B cell (primary cell): Measurements from ENCODE around the gene GNB3. TPM values are rescaled to one million over a fixed set of nuclear protein-coding genes. Genes with fewer than 3 reads are reported as not detected.

Source experiments
- ATAC-seq: fragments of 200-7000 bp; cut with Tn5 transposase; one replicate; pipeline ENCODE4 v1.10.0; 2021; ENCODE audit warnings: low read depth, mild to moderate bottlenecking, moderate number of reproducible peaks, moderate library complexity
- CTCF ChIA-PET: fragments of 350-600 bp; sonication (Branson Sonifier 250); formaldehyde crosslinking; loops from one replicate; lab custom pipeline; 2021; ENCODE audit warnings: antibody characterized with exemption, inconsistent platforms; lab: Charles Lee
- POLR2A ChIA-PET: fragments of 350-600 bp; sonication (Branson Sonifier 250); formaldehyde crosslinking; loops from one replicate; lab custom pipeline; 2021; ENCODE audit warnings: antibody characterized with exemption; lab: Charles Lee
- DNase-seq: peaks from one replicate; pipeline ENCODE4 v3.0.0; 2013
- H2AFZ ChIP-seq: 2 replicates; pipeline ENCODE4 v1.6.1; 2012; ENCODE audit warnings: mild to moderate bottlenecking, low read depth, low read length; ENCODE audit not compliant: insufficient read depth, poor library complexity, severe bottlenecking
- H3K27ac ChIP-seq, 2 donors: 1 replicate in 1 of 2; 2 replicates in 1 of 2; pipeline ENCODE4 v1.5.1; 2012 to 2013; ENCODE audit warnings: low read length in 2 of 2, mild to moderate bottlenecking in 2 of 2, moderate library complexity in 1 of 2
- H3K27me3 ChIP-seq, 4 experiments: fragments of 200-600 bp in 1 of 4; sonication (generic) in 1 of 4; replicated peaks in 1 of 4; 1 replicate in 2 of 4; 2 replicates in 2 of 4; pipeline versions ENCODE4 v1.6.1 to v1.7.0; 2013 to 2016; ENCODE audit warnings: low read length in 3 of 4, mild to moderate bottlenecking in 2 of 4, mixed read lengths in 1 of 4, moderate library complexity in 1 of 4; ENCODE audit not compliant: insufficient read depth in 4 of 4, control insufficient read depth in 3 of 4; ENCODE audit errors: control extremely low read depth in 1 of 4
- H3K36me3 ChIP-seq, 2 experiments: replicated peaks in 1 of 2; 1 replicate in 1 of 2; 2 replicates in 1 of 2; pipeline versions ENCODE4 v1.6.1 to v1.7.1; 2013; ENCODE audit warnings: low read length in 1 of 2; ENCODE audit not compliant: insufficient read depth in 2 of 2, control insufficient read depth in 1 of 2; ENCODE audit errors: control extremely low read depth in 1 of 2, extremely low read depth in 1 of 2
- H3K4me1 ChIP-seq, 2 donors: fragments of 200-600 bp in 1 of 2; sonication (generic) in 1 of 2; 1 replicate in 1 of 2; 2 replicates in 1 of 2; pipeline versions ENCODE4 v1.5.1 to v1.6.1; 2013 to 2017; ENCODE audit warnings: low read length in 2 of 2; ENCODE audit not compliant: control insufficient read depth in 2 of 2, insufficient read depth in 2 of 2
- H3K4me2 ChIP-seq: replicated peaks from 2 replicates; pipeline ENCODE3; 2012; ENCODE audit warnings: mild to moderate bottlenecking, low read depth, low read length; ENCODE audit not compliant: poor library complexity, severe bottlenecking
- H3K4me3 ChIP-seq, 5 experiments: fragments of 200-600 bp in 1 of 5; sonication (generic) in 1 of 5; 1 replicate in 3 of 5; 2 replicates in 2 of 5; pipeline versions ENCODE4 v1.5.1 to v1.7.0; 2011 to 2016; ENCODE audit warnings: low read length in 4 of 5, mild to moderate bottlenecking in 4 of 5, low read depth in 2 of 5, control low read depth in 1 of 5, moderate library complexity in 1 of 5; ENCODE audit not compliant: insufficient read depth in 1 of 5; ENCODE audit errors: control extremely low read depth in 1 of 5, extremely low read depth in 1 of 5
- H3K79me2 ChIP-seq: fragments of 200-600 bp; sonication (generic); one replicate; pipeline ENCODE4 v1.6.0; 2016; ENCODE audit warnings: low read length; ENCODE audit not compliant: control insufficient read depth, insufficient read depth
- H3K9ac ChIP-seq: fragments of 200-600 bp; sonication (generic); 2 replicates; pipeline ENCODE4 v1.6.1; 2017; ENCODE audit warnings: mild to moderate bottlenecking, low read length, moderate library complexity
- H3K9me3 ChIP-seq, 3 donors: one replicate each; pipeline versions ENCODE4 v1.6.1 to v1.7.1; 2013; ENCODE audit warnings: low read length in 2 of 3; ENCODE audit not compliant: control insufficient read depth in 2 of 3, insufficient read depth in 1 of 3; ENCODE audit errors: control extremely low read depth in 1 of 3
- H4K20me1 ChIP-seq: 2 replicates; pipeline ENCODE4 v1.6.0; 2012; ENCODE audit warnings: mild to moderate bottlenecking, low read length; ENCODE audit not compliant: insufficient read depth, control insufficient read depth, poor library complexity, severe bottlenecking
- H3K27ac Mint-ChIP-seq: one replicate; pipeline ENCODE4 v1.8.0; 2021; ENCODE audit warnings: mixed read lengths
- H3K27me3 Mint-ChIP-seq: one replicate; pipeline ENCODE4 v1.8.0; 2021; ENCODE audit warnings: mixed read lengths
- H3K4me1 Mint-ChIP-seq: one replicate; pipeline ENCODE4 v1.8.0; 2021; ENCODE audit warnings: mixed read lengths
- H3K4me3 Mint-ChIP-seq: one replicate; pipeline ENCODE4 v1.8.0; 2021; ENCODE audit warnings: mixed read lengths
- H3K9me3 Mint-ChIP-seq: one replicate; pipeline ENCODE4 v1.8.0; 2022; ENCODE audit warnings: mixed read lengths; ENCODE audit not compliant: insufficient read depth
- CTCF ChIP-seq: fragments of 200-600 bp; IDR thresholded peaks from one replicate; pipeline ENCODE4 v1.8.0; 2022; ENCODE audit warnings: antibody characterized with exemption, mild to moderate bottlenecking
- EZH2 ChIP-seq: IDR thresholded peaks from 2 replicates; pipeline ENCODE4 v1.6.1; 2012; ENCODE audit warnings: borderline replicate concordance, low read depth, mild to moderate bottlenecking, moderate library complexity, low read length; ENCODE audit not compliant: insufficient read depth, poor library complexity, severe bottlenecking
- WGBS: methylation state at CpG from one replicate; pipeline ENCODE4 v1.1.5; 2013; ENCODE audit warnings: missing lambda C conversion rate; ENCODE audit not compliant: insufficient coverage; 5-methylcytosine and 5-hydroxymethylcytosine counted together
- intact Hi-C: fragments of 100-400 bp; cut with micrococcal nuclease; formaldehyde crosslinking; loops from one replicate; pipeline ENCODE4 v1.10.0; 2022
- polyA plus RNA-seq: library from polyadenylated mRNA; depleted of rRNA; stranded (reverse); fragments of >200 nt; gene quantifications from 2 replicates; pipeline ENCODE4 v1.2.3, GENCODE V29; 2012
- total RNA-seq, 2 donors: library from RNA; stranded (reverse); fragments of 120-200 nt in 1 of 2; gene quantifications; 1 replicate in 1 of 2; 2 replicates in 1 of 2; pipeline versions ENCODE4 v1.2.3 to v1.2.4, GENCODE V29; 2013 to 2022

The GNB3 gene
- total and polyA plus RNA-seq, 2 donors (not counting 1 experiment from before 2014, with no cell fraction given) = 0.27 to 0.49 TPM

- Histone ChIP-seq H3K4me1 (peaks cover 0 to 19% of the 10 kb centered on the region in 2 donors), H3K36me3 (no peaks in the 10 kb centered on the region), H2AFZ (no peak overlapping the region), H3K9ac (no peak overlapping the region), H3K27me3 (peaks cover 0 to 8% (median 0%) of the 10 kb centered on the region in 4 experiments), H3K79me2 (no peaks in the 10 kb centered on the region), H4K20me1 (no peaks in the 10 kb centered on the region), H3K4me3 (no peak overlapping the region), H3K9me3 (no peaks in the 10 kb centered on the region), H3K4me2 (no peak overlapping the region), H3K27ac (no peak overlapping the region)
- TF ChIP-seq EZH2 = no peak
- no peak for TF ChIP-seq CTCF
- Mint-ChIP-seq H3K4me1 (peaks cover 17% of the 10 kb centered on the region), H3K27ac (no peak overlapping the region), H3K9me3 (no peaks in the 10 kb centered on the region), H3K4me3 (no peak overlapping the region), H3K27me3 (no peaks in the 10 kb centered on the region)
- CTCF ChIA-PET = interaction anchor here (1.0 kb wide), 1 partner anchor 16 kb away, joined by 3 read pairs; no protein-coding TSS in a partner anchor
- WGBS = no CpG with 5 or more reads among the region's 4 CpGs
- DNase-seq (no peak), ATAC-seq (no peak)
- intact Hi-C loops = no loop called here
- POLR2A ChIA-PET = no interaction called here
Measured at GRCh38 chr12:6842075-6842474, 1.4 kb downstream of the GNB3 start.

- intact Hi-C loops = no loop called here
- Histone ChIP-seq H2AFZ (no peak overlapping the region), H4K20me1 (no peaks in the 10 kb centered on the region), H3K9ac (no peak overlapping the region), H3K79me2 (no peaks in the 10 kb centered on the region), H3K4me2 (no peak overlapping the region), H3K27me3 (peaks cover 0 to 2% (median 0%) of the 10 kb centered on the region in 4 experiments), H3K9me3 (no peaks in the 10 kb centered on the region), H3K36me3 (no peaks in the 10 kb centered on the region), H3K4me1 (peaks cover 0 to 19% of the 10 kb centered on the region in 2 donors), H3K4me3 (no peak overlapping the region), H3K27ac (no peak overlapping the region)
- CTCF ChIA-PET = interaction anchor here (1.1 to 1.9 kb wide), 3 partner anchors 8 to 10 kb away, joined by 3 to 5 read pairs (median 3); partner anchors contain the start of gene USP5
- TF ChIP-seq EZH2 (no peak), CTCF (no peak)
- Mint-ChIP-seq H3K4me3 (no peak overlapping the region), H3K27me3 (no peaks in the 10 kb centered on the region), H3K4me1 (peaks cover 16% of the 10 kb centered on the region), H3K27ac (no peak overlapping the region), H3K9me3 (no peaks in the 10 kb centered on the region)
- WGBS = 89% methylated on average over 15 of the region's 16 CpGs
- no peak for ATAC-seq
- DNase-seq = no peak
- POLR2A ChIA-PET = interaction anchor here (0.6 to 1.0 kb wide), 2 partner anchors 30 kb away, joined by 3 to 6 read pairs; partner anchors contain the start of gene SPSB2
Measured at GRCh38 chr12:6843118-6843902, 2.6 kb downstream of the GNB3 start.
